T-cell (primary cell): ENCODE data around the gene KCNQ1OT1. TPM values are rescaled to one million over a fixed set of nuclear protein-coding genes. Genes with fewer than 3 reads are reported as not detected.

Source experiments
- ATAC-seq, 4 experiments: fragments of 200-7000 bp in 3 of 4; fragments of 150-1000 bp in 1 of 4; cut with Tn5 transposase; replicated peaks in 1 of 4; 1 replicate in 3 of 4; 2 replicates in 1 of 4; pipeline ENCODE4 v1.10.0; 2021; ENCODE audit warnings: moderate library complexity in 3 of 4, mild to moderate bottlenecking in 2 of 4, moderate number of reproducible peaks in 1 of 4
- CTCF ChIA-PET, 2 donors: fragments of 300-600 bp; sonication (Branson Sonifier 250); formaldehyde crosslinking; loops; one replicate each; lab custom pipeline; 2022; ENCODE audit warnings: antibody characterized with exemption in 2 of 2; lab: Charles Lee
- POLR2A ChIA-PET, 2 donors: fragments of 300-600 bp; sonication (Branson Sonifier 250); formaldehyde crosslinking; loops; one replicate each; lab custom pipeline; 2022; ENCODE audit warnings: antibody characterized with exemption in 2 of 2; lab: Charles Lee
- DNase-seq, 35 experiments: peaks; one replicate each; pipeline versions ENCODE4 v3.0.0 to v3.0.0-alpha.2; 2013 to 2023
- H3K27ac ChIP-seq: one replicate; pipeline ENCODE4 v1.5.1; 2013; ENCODE audit warnings: low read length
- H3K27me3 ChIP-seq, 2 experiments: replicated peaks in 1 of 2; 1 replicate in 1 of 2; 2 replicates in 1 of 2; pipeline versions ENCODE4 v1.6.1 to v1.7.0; 2013; ENCODE audit warnings: low read length in 1 of 2, mixed read lengths in 1 of 2; ENCODE audit not compliant: control insufficient read depth in 2 of 2, insufficient read depth in 2 of 2; ENCODE audit errors: extremely low read depth in 1 of 2
- H3K36me3 ChIP-seq, 2 donors: 1 replicate in 1 of 2; 2 replicates in 1 of 2; pipeline versions ENCODE4 v1.6.1 to v1.7.0; 2013; ENCODE audit warnings: low read length in 1 of 2; ENCODE audit not compliant: control insufficient read depth in 2 of 2, insufficient read depth in 1 of 2; ENCODE audit errors: extremely low read depth in 1 of 2
- H3K4me1 ChIP-seq, 2 experiments: 1 replicate in 1 of 2; 2 replicates in 1 of 2; pipeline versions ENCODE4 v1.6.1 to v1.7.0; 2013; ENCODE audit warnings: low read length in 2 of 2, mixed read lengths in 1 of 2; ENCODE audit not compliant: insufficient read depth in 2 of 2, control insufficient read depth in 1 of 2; ENCODE audit errors: extremely low read depth in 1 of 2
- H3K4me3 ChIP-seq, 2 donors: 1 replicate in 1 of 2; 2 replicates in 1 of 2; pipeline versions ENCODE4 v1.5.1 to v1.7.0; 2013; ENCODE audit warnings: mild to moderate bottlenecking in 2 of 2, low read length in 1 of 2, moderate library complexity in 1 of 2; ENCODE audit not compliant: control insufficient read depth in 1 of 2; ENCODE audit errors: extremely low read depth in 1 of 2
- H3K9me3 ChIP-seq: 2 replicates; pipeline ENCODE4 v1.7.0; 2013
- H3K27ac Mint-ChIP-seq, 2 donors: one replicate each; pipeline ENCODE4 v1.8.0; 2020 to 2021; ENCODE audit warnings: mild to moderate bottlenecking in 2 of 2, mixed read lengths in 2 of 2
- H3K27me3 Mint-ChIP-seq, 2 donors: one replicate each; pipeline ENCODE4 v1.8.0; 2021 to 2022; ENCODE audit warnings: mixed read lengths in 2 of 2
- H3K36me3 Mint-ChIP-seq: one replicate; pipeline ENCODE4 v1.8.0; 2021; ENCODE audit warnings: mixed read lengths
- H3K4me1 Mint-ChIP-seq, 3 donors: one replicate each; pipeline ENCODE4 v1.8.0; 2020 to 2022; ENCODE audit warnings: mixed read lengths in 3 of 3, mild to moderate bottlenecking in 1 of 3
- H3K4me3 Mint-ChIP-seq, 3 donors: one replicate each; pipeline ENCODE4 v1.8.0; 2020 to 2022; ENCODE audit warnings: mild to moderate bottlenecking in 3 of 3, mixed read lengths in 3 of 3, moderate library complexity in 3 of 3
- H3K9me3 Mint-ChIP-seq, 3 donors: one replicate each; pipeline ENCODE4 v1.8.0; 2020 to 2022; ENCODE audit warnings: mixed read lengths in 3 of 3
- WGBS: methylation state at CpG from one replicate; pipeline ENCODE4 v1.1.5; 2013; ENCODE audit warnings: missing lambda C conversion rate; ENCODE audit not compliant: insufficient coverage; 5-methylcytosine and 5-hydroxymethylcytosine counted together
- total RNA-seq, 35 experiments: library from RNA in 6 of 35; stranded (reverse) in 6 of 35; fragments of 120-200 nt in 1 of 35; gene quantifications; one replicate each; pipeline versions ENCODE4 v1.2.1 to v1.2.4 and lab custom pipeline; 2013 to 2026

Gene KCNQ1OT1
- total RNA-seq, 5 donors from 2014 or later (not counting 1 experiment from before 2014, with no cell fraction given) = 0.30 to 0.42 (median 0.35) TPM

GRCh38 chr11:2714871-2715270 lies 15.1 kb upstream of the KCNQ1OT1 start:
- Histone ChIP-seq H3K27me3 (peaks cover 0 to 8% of the 10 kb centered on the region in 2 experiments), H3K4me3 (no peak overlapping the region), H3K36me3 (no peaks in the 10 kb centered on the region), H3K4me1 (no peaks in the 10 kb centered on the region), H3K27ac (no peak overlapping the region), H3K9me3 (peaks cover 2% of the 10 kb centered on the region)
- H3K27ac Mint-ChIP-seq = no peak overlapping the region
- no peaks in the 10 kb centered on the region for H3K4me1 Mint-ChIP-seq
- no peak overlapping the region for H3K4me3 Mint-ChIP-seq
- peaks cover 13% of the 10 kb centered on the region for H3K36me3 Mint-ChIP-seq
- CTCF ChIA-PET = interaction anchor here in 1 of 2 donors (0.7 kb wide), 1 partner anchor 56 kb away, joined by 3 read pairs; no protein-coding TSS in a partner anchor
- POLR2A ChIA-PET = interaction anchor here in 1 of 2 donors (0.5 kb wide), 1 partner anchor 615 kb away, joined by 4 read pairs; no protein-coding TSS in a partner anchor
- DNase-seq (no peak), ATAC-seq (no peak)
- 94% methylated on average over 2 of the region's 7 CpGs for WGBS
- no peaks in the 10 kb centered on the region for H3K27me3 Mint-ChIP-seq
- H3K9me3 Mint-ChIP-seq = peaks cover 2 to 10% (median 2%) of the 10 kb centered on the region in 3 donors

DNA sequence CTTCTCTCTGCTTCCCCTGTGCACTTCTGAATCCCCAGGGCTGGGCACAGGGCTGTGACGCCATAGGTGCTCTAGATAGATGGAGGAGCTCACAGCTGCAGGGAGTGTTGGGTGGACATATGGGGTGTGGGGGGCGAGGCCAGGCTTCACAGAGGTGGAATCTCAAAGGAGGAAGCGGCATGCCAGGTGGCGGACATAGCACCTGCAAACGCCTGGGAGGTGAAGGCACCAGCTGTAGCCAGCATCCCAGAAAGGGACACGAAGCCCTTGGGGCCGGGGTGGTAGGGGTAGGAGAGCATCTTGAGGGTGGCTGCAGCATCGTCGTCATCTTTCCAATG lies 14.6 kb upstream of the KCNQ1OT1 start:
- Histone ChIP-seq H3K9me3 (peaks cover 2% of the 10 kb centered on the region), H3K36me3 (no peaks in the 10 kb centered on the region), H3K4me3 (no peak overlapping the region), H3K4me1 (no peaks in the 10 kb centered on the region), H3K27ac (no peak overlapping the region), H3K27me3 (peaks cover 0 to 8% of the 10 kb centered on the region in 2 experiments)
- DNase-seq = no peak
- Mint-ChIP-seq H3K4me1 (no peaks in the 10 kb centered on the region), H3K36me3 (peaks cover 17% of the 10 kb centered on the region), H3K4me3 (no peak overlapping the region), H3K27ac (no peak overlapping the region), H3K9me3 (peaks cover 6 to 14% (median 7%) of the 10 kb centered on the region in 3 donors), H3K27me3 (no peaks in the 10 kb centered on the region)
- no peak for ATAC-seq
- ChIA-PET CTCF (interaction anchor here in 1 of 2 donors (0.7 kb wide), 1 partner anchor 57 kb away, joined by 3 read pairs; no protein-coding TSS in a partner anchor), POLR2A (no interaction called here)
- 87% methylated on average over 9 of the region's 9 CpGs for WGBS

GRCh38 chr11:2713661-2714462 lies 14.1 kb upstream of the KCNQ1OT1 start:
- Mint-ChIP-seq H3K4me3 (no peak overlapping the region), H3K9me3 (peaks cover 7 to 15% (median 7%) of the 10 kb centered on the region in 3 donors), H3K4me1 (no peaks in the 10 kb centered on the region), H3K27ac (no peak overlapping the region), H3K36me3 (peaks cover 19% of the 10 kb centered on the region), H3K27me3 (no peaks in the 10 kb centered on the region)
- ChIA-PET POLR2A (no interaction called here), CTCF (interaction anchor here in 1 of 2 donors (0.7 kb wide), 1 partner anchor 57 kb away, joined by 3 read pairs; no protein-coding TSS in a partner anchor)
- Histone ChIP-seq H3K36me3 (no peaks in the 10 kb centered on the region), H3K9me3 (peaks cover 2% of the 10 kb centered on the region), H3K4me1 (no peaks in the 10 kb centered on the region), H3K27ac (no peak overlapping the region), H3K27me3 (peaks cover 0 to 8% of the 10 kb centered on the region in 2 experiments), H3K4me3 (no peak overlapping the region)
- ATAC-seq = no peak
- no peak for DNase-seq
- 89% methylated on average over 18 of the region's 26 CpGs for WGBS

DNA sequence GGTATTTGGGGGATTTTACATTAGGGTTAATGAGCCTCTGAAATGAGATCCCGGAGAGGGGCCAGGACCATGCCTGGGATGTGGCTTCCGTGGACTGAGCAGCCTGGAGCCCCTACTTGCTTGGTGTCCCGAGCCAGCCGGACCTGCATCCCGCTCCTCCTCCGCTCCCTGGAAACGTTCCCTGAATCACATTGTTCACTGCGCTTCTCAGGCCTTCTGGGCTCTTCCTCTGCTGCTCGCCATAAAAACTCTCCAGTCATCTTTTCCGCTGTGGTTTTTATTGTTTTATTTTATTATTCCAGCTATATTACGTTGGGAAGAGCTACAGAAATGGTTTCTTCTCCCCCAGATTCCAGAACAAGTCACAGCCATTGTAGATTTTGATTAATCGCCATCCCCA lies 13.3 kb upstream of the KCNQ1OT1 start:
- peaks cover 19% of the 10 kb centered on the region for H3K36me3 Mint-ChIP-seq
- Histone ChIP-seq H3K4me1 (no peaks in the 10 kb centered on the region), H3K36me3 (peaks cover 0 to 3% of the 10 kb centered on the region in 2 donors), H3K27me3 (peaks cover 0 to 8% of the 10 kb centered on the region in 2 experiments), H3K4me3 (no peak overlapping the region), H3K27ac (no peak overlapping the region), H3K9me3 (peaks cover 2% of the 10 kb centered on the region)
- H3K27me3 Mint-ChIP-seq = no peaks in the 10 kb centered on the region
- ChIA-PET CTCF (no interaction called here), POLR2A (no interaction called here)
- H3K4me3 Mint-ChIP-seq = no peak overlapping the region
- no peak overlapping the region for H3K27ac Mint-ChIP-seq
- ATAC-seq (no peak), DNase-seq (no peak)
- WGBS = 82% methylated on average over 7 of the region's 12 CpGs
- peaks cover 7 to 15% (median 7%) of the 10 kb centered on the region in 3 donors for H3K9me3 Mint-ChIP-seq
- no peaks in the 10 kb centered on the region for H3K4me1 Mint-ChIP-seq

DNA sequence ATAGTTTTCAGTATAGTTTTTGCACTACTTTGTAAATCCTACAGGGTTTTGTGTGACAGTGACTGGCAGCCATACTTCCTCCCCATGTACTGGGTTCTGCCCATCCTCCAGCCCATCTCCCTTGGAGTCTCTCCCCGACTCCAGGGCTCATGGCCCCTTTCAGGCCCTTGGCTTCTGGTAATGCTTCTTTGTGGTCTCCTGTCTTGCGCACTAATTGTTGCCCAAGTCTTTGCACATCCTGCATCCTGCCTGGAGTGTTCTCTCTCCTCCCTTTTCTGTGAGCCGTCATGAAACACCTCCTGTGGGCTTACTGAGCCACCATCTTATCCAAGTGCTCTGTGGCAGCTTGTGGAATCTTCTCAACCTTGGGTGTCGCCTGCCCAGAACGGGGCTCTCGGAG lies 11.4 kb upstream of the KCNQ1OT1 start:
- Mint-ChIP-seq H3K36me3 (peaks cover 19% of the 10 kb centered on the region), H3K27me3 (no peaks in the 10 kb centered on the region), H3K9me3 (peaks cover 7 to 15% (median 7%) of the 10 kb centered on the region in 3 donors), H3K4me3 (no peak overlapping the region), H3K4me1 (no peaks in the 10 kb centered on the region), H3K27ac (no peak overlapping the region)
- H3K36me3 ChIP-seq = peaks cover 0 to 5% of the 10 kb centered on the region in 2 donors
- H3K9me3 ChIP-seq = peaks cover 2% of the 10 kb centered on the region
- H3K27me3 ChIP-seq = peaks cover 0 to 8% of the 10 kb centered on the region in 2 experiments
- DNase-seq (no peak), ATAC-seq (no peak)
- H3K4me1 ChIP-seq = no peaks in the 10 kb centered on the region
- no peak overlapping the region for H3K27ac ChIP-seq
- 91% methylated on average over 6 of the region's 6 CpGs for WGBS
- CTCF ChIA-PET = interaction anchor here in 1 of 2 donors (0.6 kb wide), 1 partner anchor 911 kb away, joined by 3 read pairs; no protein-coding TSS in a partner anchor
- POLR2A ChIA-PET = no interaction called here
- no peak overlapping the region for H3K4me3 ChIP-seq

- DNase-seq = no peak
- Histone ChIP-seq H3K27me3 (peaks cover 0 to 10% of the 10 kb centered on the region in 2 experiments), H3K4me3 (no peak overlapping the region), H3K9me3 (peaks cover 2% of the 10 kb centered on the region), H3K4me1 (no peaks in the 10 kb centered on the region), H3K27ac (no peak overlapping the region), H3K36me3 (peaks cover 0 to 5% of the 10 kb centered on the region in 2 donors)
- 88% methylated on average over 7 of the region's 8 CpGs for WGBS
- Mint-ChIP-seq H3K4me3 (no peak overlapping the region), H3K27me3 (no peaks in the 10 kb centered on the region), H3K36me3 (peaks cover 28% of the 10 kb centered on the region), H3K9me3 (peaks cover 7 to 21% (median 10%) of the 10 kb centered on the region in 3 donors), H3K27ac (no peak overlapping the region), H3K4me1 (no peaks in the 10 kb centered on the region)
- no peak for ATAC-seq
- ChIA-PET CTCF (no interaction called here), POLR2A (no interaction called here)
Measured at GRCh38 chr11:2709429-2709828, 9.6 kb upstream of the KCNQ1OT1 start.
